Measurements from ENCODE around the gene NAGPA. TPM values are rescaled to one million over a fixed set of nuclear protein-coding genes. Genes with fewer than 3 reads are reported as not detected.

The NAGPA gene
- total and polyA plus RNA-seq, 2 experiments from 2014 or later = 6.3 to 20.7 TPM

DNA sequence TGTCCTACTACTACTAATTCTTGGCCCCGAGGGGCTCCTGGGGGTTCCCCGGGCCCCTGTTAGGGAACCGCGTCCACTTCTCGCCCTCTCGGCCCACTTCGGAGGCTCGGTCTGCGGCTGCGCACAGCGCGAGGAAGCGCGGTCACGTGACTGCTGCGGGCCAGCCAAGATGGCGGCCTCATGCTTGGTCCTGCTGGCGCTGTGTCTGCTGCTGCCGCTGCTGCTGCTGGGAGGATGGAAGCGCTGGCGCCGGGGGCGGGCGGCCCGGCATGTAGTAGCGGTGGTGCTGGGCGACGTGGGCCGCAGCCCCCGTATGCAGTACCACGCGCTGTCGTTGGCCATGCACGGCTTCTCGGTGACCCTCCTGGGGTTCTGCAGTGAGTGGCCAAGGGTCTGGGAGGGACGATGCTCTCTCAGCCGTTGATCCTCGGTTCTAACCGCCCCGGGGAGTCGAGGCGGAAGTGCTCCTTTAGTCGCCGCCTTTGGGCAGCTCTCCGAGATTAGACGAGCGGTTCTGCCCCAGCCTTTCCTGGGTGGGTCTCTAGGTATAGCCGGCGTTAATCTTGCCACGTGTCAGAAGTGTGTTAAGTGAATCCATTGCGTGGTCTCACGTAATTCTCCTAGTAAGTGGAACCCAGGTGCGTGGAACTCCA is 38.1 kb upstream of the NAGPA start, which contains the start of gene ALG1 (continued):
- TF ChIP-seq, protein P1, sequence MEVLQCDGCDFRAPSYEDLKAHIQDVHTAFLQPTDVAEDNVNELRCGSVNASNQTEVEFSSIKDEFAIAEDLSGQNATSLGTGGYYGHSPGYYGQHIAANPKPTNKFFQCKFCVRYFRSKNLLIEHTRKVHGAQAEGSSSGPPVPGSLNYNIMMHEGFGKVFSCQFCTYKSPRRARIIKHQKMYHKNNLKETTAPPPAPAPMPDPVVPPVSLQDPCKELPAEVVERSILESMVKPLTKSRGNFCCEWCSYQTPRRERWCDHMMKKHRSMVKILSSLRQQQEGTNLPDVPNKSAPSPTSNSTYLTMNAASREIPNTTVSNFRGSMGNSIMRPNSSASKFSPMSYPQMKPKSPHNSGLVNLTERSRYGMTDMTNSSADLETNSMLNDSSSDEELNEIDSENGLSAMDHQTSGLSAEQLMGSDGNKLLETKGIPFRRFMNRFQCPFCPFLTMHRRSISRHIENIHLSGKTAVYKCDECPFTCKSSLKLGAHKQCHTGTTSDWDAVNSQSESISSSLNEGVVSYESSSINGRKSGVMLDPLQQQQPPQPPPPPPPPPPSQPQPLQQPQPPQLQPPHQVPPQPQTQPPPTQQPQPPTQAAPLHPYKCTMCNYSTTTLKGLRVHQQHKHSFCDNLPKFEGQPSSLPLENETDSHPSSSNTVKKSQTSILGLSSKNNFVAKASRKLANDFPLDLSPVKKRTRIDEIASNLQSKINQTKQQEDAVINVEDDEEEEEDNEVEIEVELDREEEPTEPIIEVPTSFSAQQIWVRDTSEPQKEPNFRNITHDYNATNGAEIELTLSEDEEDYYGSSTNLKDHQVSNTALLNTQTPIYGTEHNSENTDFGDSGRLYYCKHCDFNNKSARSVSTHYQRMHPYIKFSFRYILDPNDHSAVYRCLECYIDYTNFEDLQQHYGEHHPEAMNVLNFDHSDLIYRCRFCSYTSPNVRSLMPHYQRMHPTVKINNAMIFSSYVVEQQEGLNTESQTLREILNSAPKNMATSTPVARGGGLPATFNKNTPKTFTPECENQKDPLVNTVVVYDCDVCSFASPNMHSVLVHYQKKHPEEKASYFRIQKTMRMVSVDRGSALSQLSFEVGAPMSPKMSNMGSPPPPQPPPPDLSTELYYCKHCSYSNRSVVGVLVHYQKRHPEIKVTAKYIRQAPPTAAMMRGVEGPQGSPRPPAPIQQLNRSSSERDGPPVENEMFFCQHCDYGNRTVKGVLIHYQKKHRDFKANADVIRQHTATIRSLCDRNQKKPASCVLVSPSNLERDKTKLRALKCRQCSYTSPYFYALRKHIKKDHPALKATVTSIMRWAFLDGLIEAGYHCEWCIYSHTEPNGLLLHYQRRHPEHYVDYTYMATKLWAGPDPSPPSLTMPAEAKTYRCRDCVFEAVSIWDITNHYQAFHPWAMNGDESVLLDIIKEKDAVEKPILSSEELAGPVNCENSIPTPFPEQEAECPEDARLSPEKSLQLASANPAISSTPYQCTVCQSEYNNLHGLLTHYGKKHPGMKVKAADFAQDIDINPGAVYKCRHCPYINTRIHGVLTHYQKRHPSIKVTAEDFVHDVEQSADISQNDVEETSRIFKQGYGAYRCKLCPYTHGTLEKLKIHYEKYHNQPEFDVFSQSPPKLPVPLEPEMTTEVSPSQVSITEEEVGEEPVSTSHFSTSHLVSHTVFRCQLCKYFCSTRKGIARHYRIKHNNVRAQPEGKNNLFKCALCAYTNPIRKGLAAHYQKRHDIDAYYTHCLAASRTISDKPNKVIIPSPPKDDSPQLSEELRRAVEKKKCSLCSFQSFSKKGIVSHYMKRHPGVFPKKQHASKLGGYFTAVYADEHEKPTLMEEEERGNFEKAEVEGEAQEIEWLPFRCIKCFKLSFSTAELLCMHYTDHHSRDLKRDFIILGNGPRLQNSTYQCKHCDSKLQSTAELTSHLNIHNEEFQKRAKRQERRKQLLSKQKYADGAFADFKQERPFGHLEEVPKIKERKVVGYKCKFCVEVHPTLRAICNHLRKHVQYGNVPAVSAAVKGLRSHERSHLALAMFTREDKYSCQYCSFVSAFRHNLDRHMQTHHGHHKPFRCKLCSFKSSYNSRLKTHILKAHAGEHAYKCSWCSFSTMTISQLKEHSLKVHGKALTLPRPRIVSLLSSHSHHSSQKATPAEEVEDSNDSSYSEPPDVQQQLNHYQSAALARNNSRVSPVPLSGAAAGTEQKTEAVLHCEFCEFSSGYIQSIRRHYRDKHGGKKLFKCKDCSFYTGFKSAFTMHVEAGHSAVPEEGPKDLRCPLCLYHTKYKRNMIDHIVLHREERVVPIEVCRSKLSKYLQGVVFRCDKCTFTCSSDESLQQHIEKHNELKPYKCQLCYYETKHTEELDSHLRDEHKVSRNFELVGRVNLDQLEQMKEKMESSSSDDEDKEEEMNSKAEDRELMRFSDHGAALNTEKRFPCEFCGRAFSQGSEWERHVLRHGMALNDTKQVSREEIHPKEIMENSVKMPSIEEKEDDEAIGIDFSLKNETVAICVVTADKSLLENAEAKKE (CRISPR knock-in tag; IDR thresholded peaks at IDR 0.05) = no peak

DNA sequence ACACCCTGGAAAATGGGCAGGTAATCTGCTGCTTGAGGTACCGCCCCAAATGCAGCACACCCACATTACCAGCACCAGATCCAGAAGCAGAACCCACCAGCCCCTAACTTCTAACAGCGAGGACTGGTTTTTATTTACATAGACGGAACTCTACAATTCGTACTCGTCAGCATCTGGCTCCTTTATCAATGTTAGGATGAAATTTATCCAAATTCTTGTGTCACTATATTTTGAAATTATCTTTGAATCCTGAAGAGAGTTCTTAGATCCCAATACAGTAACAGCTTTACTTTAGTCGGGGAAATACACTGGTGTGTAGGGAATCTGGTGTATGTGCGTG is 37.6 kb upstream of the NAGPA start:
- no peak overlapping the region for H3K27ac Mint-ChIP-seq
- no peak overlapping the region for H3K27ac ChIP-seq (ENCODE audit: low read depth)
- H2AFZ ChIP-seq = peak overlapping the region; percentile 97
- H3K4me3 ChIP-seq = peak overlapping the region; percentile 94
- H3K4me1 ChIP-seq (ENCODE audit: insufficient read depth) = peaks cover 7% of the 10 kb centered on the region
- H3K36me3 ChIP-seq (ENCODE audit: insufficient read depth) = no peaks in the 10 kb centered on the region
- ATAC-seq = no peak
- H3K9me2 ChIP-seq (ENCODE audit: insufficient read depth) = no peaks in the 10 kb centered on the region
- H3K27me3 ChIP-seq (ENCODE audit: insufficient read depth) = no peaks in the 10 kb centered on the region
- peak overlapping the region; percentile 97; the same call in 1 of the 2 replicates for H3K4me2 ChIP-seq
- peaks cover 21% of the 10 kb centered on the region for H3K36me3 Mint-ChIP-seq (ENCODE audit: low read depth)
- no peaks in the 10 kb centered on the region; the same call in 1 of the 2 replicates for H4K20me1 ChIP-seq (replicated peaks; ENCODE audit: insufficient read depth)
- DNase-seq (ENCODE audit: low spot score) = no peak
- H3K27me3 Mint-ChIP-seq (ENCODE audit: insufficient read depth, low read depth, poor library complexity) = peaks cover 14% of the 10 kb centered on the region
- peaks cover 35% of the 10 kb centered on the region for H3K79me2 ChIP-seq (replicated peaks; ENCODE audit: insufficient read depth)
- H3K4me1 Mint-ChIP-seq = peaks cover 18% of the 10 kb centered on the region
- 0 out of 3 replicates have a peak, but pooled peaks cover 3% of the 10 kb centered on the region for H3K9me3 Mint-ChIP-seq
- peak overlapping the region; percentile 96 for H3K4me3 Mint-ChIP-seq
- no peaks in the 10 kb centered on the region; the same call in 1 of the 2 replicates for H3F3A ChIP-seq (replicated peaks; ENCODE audit: low read depth)
- TF ChIP-seq REST (IDR thresholded peaks at IDR 0.05; ENCODE audit: unreplicated experiment) (no peak), POLR2AphosphoS5 (IDR thresholded peaks at IDR 0.05; ENCODE audit: low read depth) (no peak), CREB1 (CRISPR knock-in tag; IDR thresholded peaks at IDR 0.05; ENCODE audit: low read depth) (no peak), ZNF114 (CRISPR knock-in tag; IDR thresholded peaks at IDR 0.05) (no peak), JUNB (IDR thresholded peaks at IDR 0.05; ENCODE audit: unreplicated experiment) (no peak), ETS1 (IDR thresholded peaks at IDR 0.05) (no peak)
